Activated CD8-positive, alpha-beta memory T cell treated with anti-CD3 and anti-CD28 coated beads for 48 hours (primary cell): ENCODE results near the gene ZFYVE28.
A peak's percentile ranks its signal among the peaks of the same experiment; 100 is the strongest.
"Not testable (repeated sequence)": the region's sequence is repeated elsewhere in the genome, so short reads cannot be mapped to it uniquely, and the experiment has no call there.

Source experiments
- DNase-seq, 3 experiments: peaks; one replicate each; pipeline ENCODE4 v3.0.0-alpha.2; 2020; ENCODE audit warnings: low read depth in 2 of 3, low spot score in 2 of 3

The ZFYVE28 gene

DNA sequence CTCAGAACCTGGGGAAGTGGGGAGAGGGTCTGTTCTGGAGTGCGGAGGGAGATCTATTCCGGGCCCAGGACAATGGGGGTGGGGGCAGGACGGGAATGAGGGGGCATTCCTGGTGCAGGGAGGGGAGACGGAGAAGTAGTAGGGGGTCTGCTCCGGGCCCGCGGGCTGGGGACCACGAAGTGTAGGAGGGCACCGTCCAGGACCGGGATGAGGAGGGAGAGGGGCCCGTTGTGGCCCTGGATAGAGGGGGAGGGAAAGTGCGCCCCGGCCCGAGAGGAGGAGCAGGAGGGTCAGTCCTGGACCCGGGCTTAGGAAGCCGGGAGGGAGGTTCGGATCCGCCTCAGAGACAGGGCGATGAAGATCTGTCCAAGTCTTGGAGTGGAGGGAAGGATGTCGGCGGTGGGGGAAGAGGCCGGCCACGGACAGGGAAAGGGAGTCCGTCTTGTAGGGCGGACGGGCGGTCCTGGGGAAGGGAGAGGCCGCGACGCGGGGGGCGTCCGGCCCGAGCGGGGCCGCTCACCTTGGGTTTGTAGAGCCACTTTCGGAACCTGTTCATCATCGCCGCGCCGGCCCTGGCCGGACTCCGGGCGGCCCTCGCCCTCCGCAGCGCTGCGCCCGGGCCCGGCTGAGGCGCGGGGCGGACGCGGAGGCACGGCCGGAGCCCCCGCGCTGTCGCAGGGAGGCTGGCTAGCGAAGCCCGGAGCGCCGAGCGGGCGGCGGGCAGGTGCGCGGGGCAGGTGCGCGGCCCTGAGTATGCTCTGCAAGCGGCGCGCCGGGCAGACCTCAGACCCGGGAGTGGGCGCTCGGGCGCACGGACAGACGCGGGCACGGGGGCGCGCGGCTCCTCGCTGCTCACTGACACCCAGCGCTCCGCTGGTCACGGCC, at the start of gene ZFYVE28:
TSS of gene ZFYVE28 (minus strand) at position 881 of the 885 bp plus-strand sequence. CDS start at position 559, 322 bp downstream.
- no peak for DNase-seq

GRCh38 chr4:2465544-2465943, 47.1 kb upstream of the ZFYVE28 start:
- DNase-seq: not testable (repeated sequence)

GRCh38 chr4:2465032-2465431, 46.6 kb upstream of the ZFYVE28 start:
- no peak for DNase-seq

DNA sequence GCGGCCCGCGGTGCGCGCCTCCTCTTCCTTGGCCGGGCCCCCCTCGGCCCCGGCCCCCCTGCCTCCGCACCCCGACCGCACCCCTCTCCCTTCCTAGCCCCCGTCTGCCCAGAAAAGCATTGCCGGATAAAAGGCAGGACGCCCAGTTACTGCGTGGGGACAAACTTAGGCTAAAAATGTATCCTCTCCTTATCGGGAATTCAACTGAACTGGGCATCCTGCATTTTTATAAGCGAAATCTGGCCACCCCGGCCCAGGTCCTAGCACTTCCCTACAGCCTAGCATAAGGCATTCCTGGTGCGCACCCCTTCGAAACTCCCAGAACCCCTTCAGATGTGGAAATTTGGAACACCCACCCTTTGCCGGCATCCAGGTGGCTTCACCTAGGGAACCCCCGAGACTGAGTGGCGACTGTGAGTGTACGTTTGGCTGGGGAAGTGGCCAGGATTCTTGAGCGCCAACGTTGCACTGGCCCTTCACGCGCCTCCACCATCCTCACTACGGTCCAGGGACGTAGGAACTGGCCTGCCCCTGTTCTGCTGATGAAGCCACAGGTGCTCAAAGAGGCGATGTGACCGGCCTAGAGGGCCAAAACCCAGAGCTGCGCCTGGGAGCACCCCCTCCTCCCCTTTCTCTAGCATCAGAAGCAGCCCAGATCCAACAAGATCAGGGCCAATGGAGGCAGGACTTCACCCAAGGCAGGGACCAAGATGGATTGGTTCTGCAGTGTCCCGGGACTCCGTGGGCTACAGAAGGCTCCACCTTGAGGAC, 44.7 kb upstream of the ZFYVE28 start:
- DNase-seq: no peak

DNA sequence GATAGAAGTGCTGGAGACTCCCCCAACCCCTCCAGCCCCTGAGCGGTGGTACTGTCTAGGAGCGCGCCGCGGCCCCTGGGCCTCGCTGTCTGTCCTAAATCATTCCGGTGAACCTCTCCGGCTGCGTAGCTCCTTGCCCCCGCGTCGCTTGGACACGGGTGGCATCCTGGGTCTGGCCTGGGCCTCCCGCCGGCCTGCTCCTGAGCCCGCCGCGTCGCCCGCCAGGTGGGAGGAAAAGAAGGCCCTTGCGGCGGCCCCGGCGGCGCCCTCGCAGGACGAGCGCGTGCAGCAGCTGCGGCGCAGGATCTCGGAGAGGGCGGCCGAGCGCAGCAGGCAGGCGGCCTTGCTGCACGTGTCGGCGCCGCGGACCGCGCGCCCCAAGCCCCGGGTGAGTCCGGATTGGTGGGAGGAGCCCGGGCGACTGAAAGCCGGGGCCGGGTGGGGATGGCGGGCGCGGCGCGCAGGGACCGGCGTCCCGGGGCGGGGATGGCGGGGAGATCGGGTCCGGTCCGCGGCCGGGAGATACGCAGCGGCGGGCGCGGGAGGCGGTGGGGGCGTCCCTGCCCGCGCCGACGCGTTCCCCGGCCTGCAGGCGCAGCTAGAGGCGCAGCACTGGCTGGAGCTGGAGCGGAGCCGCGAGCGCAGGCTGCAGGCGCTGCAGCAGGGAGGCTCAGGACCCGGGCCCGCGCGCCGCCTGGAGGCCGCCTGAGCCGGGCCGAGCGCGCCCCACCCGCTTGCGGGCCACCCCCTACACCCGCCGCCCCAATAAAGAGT, 44.0 kb upstream of the ZFYVE28 start:
- DNase-seq: peak in 2 of 3 experiments; percentile 38 to 43

GRCh38 chr4:2461246-2461960, 43.0 kb upstream of the ZFYVE28 start:
- DNase-seq: no peak

DNA sequence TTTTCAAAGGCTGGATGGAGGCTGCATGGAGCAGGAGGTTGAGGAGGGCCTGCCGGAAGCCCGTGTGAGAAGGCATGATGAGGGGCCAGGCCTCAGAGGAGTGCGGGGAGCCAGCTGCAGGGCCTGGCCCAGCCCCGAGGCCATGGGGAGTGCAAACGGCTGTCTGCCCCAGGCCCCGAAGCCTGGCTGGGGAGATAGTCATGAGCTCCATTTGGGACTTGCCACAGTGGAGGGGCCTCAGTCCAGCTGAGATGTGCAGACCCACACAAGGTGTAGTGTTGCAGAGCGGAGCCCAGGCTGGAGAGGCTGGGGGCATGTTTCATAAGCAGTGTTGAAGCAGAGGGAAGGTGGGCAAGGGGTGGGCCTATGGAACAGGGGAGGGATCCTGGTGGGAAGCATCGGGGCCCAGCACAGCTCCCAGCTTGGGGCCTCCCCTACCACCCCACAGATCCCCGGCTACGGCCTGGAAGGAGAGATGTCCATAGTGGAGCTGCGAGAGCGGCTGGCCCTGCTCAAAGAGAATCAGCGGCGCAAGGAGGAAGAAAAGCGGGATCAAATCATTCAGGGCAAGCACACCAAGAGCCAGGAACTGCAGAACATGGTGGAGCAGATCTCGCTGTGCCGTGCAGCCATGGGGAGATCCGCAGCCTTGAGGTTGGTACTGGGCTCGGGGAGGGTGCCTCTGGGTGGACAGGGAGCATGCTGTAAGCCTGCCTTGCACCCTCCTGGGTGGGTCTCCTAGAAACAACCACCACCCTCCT, 41.3 kb upstream of the ZFYVE28 start:
- DNase-seq: no peak

DNA sequence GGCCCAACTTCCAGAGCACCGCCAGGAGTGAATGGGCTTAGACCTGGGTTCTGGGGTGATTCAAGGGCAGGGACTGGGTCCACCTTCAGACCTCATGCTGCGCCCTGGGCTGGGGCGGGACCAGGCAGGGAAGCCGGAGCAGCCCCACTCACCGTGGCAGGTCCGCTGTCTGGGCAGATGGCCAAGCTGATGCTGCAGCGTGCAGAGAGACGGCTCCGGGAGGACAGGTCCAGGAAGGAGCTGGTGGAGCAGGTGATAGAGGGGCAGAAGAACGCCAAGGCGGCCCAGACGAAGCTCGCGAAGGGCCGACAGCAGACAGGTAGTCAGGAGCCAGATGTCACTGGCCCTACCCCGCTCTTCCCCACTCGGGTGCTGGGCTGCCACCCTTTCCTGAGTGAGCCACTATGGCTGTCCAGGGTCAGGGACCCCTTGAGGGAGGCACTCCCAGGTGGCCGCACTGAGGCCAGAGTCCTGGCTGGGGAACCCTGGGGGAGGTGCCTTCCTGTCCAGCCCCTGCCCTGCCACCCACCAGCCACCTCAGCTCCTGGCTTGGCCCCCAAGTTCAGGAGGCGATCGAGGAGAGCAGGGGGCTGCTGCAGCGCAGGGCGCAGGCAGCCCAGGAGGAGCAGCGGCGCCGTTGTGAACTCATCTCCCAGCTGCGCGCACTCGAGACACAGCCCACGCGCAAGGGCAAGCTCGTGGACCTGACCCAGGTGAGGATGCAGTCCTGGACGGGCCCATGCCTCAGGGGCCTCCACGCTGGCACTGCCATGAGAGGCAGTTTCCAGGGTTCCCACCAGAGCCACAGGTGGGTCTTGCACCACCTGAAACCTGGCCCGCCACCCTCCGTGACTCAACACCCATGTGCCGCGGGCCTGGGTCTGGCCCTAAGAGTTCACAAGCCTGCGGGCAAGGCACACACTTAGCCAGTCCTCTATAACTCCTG, 40.4 kb upstream of the ZFYVE28 start:
- no peak for DNase-seq

DNA sequence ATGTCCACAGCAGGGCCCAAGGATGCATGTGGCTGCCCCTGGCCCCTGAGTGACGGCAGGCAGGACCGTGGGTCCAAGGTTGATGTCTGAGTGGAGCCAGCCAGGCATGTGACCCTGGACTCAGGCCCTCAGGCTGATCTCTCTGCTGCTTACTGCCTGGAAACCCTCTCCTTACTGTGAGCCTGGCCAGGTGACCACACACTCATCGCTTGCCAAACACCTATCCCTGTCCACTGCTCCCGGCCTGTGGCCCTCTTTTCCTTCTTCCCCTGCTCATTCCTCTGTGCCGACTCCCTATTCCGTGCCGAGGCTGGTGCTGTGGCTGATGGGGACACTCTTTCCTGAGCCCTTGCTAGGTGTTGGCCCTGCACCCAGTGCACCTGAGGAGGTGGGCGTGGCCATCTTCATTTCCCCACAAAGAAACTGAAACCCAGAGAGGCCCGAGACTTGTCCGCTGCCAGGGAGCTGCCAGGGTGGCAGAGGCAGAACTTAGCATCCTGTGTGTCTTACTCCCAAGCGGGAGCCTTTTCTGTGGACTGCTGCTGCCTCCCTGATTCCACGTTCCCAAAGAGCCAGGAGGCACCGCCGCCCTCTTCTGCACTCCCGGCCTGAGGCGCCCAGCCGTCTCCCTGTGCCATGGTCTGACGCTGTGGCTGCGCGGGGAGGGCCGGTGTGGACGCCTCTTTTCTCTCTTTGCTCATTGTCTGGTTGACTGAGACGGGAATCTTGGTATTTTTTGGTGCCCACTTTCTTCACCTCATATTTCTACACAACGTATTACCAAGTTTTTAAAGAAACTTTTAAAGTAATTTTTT, 39.2 kb upstream of the ZFYVE28 start:
- no peak for DNase-seq

DNA sequence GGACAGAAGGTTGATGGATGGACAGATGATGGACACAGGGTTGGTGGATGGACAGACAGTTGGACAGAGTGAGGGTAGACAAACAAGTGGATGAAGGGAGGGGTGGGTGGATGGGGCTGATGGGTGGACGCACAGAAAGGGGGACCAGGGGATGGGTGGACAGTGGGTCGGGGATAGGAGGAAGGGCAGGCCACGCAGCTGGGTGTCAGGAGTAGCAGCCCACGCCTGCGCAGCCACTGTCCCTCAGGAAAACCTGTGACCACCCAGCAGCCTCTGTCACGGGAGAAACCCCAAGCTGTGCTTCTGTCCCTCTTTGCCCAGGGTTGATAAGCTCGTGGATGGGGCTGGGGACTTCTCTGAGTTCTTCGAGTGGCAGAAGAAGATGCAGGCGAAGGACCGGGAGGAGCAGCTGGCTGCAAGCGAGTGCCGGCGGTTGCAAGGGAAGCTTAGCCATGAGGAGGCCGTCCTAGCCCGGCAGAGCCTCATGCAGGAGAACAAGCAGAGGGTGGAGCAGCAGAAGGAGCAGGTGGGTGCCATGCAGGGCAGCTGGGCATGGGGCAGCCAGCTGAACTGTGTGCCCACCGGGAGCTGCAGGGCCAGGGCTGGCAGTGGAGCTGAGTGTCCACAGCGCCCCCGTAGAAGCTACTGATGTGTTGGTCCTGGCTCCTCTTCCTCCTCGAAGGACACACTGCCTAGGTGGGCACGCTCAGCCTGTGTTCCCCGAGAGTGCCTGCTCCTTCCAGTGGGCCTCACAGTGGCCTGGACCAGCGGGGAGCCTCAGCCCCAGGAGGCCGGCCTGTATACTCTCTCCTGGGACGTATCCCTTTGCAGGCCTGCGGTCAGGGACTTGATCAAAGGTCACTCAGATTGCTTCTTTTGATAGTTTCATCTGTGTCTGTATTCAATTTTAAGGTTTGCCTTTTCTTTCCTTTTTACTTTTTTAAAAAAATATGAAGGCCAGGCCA, 33.7 kb upstream of the ZFYVE28 start:
- no peak for DNase-seq

DNA sequence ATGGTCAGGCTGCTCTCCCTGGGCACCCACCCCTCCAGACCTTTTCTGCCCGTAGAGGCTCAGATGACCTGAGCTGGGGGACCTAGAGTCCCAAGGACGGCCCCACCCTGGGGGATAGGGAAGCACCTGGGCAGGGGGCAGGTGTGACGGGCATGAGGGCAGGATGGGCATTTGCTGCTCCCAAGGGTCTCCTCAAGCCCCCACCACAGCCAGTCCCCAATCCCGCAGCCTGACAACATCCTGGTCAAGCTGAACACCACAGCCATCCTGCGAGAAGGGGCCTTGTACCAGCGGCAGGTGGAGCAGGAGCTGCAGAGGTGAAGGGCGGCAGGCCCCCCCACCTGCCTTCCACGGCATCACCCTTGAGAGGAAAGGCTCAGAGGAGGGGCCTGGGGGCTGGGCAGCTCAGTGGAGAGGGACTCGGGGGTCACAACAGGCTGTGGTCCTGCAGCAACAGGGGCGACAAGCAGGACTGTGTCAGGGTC, 32.6 kb upstream of the ZFYVE28 start:
- DNase-seq: no peak

DNA sequence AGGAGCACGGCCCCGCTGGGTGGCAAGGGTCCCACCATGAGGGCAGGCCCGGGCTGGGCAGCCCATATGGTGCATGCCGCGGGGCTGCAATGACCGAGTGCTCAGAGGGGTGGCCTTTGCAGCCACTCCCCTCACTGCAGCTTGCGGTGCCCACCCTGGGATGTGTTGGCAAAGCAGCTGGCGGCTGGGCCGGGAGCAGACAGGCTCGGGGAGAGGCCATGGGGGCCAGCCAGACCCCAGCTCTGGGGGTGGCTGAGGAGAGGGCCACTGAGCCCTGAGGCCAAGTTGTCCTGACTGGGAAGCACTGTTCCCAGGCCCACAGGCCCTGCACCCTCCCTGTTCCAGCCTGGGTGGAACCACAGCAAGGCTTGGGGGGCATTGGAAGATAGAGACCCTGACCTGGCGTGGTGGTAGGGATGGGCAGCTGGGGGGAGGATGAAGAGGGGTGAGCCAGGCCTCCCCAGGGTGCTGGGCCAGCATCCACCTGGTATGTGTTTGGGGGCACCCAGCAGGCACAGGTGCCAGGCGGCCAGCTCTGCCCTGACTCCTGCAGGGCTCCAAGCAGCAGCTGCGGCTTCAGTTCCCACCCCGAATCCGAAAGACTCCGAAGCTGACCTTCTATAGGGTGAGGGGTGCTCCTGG, 32.1 kb upstream of the ZFYVE28 start:
- DNase-seq: no peak

DNA sequence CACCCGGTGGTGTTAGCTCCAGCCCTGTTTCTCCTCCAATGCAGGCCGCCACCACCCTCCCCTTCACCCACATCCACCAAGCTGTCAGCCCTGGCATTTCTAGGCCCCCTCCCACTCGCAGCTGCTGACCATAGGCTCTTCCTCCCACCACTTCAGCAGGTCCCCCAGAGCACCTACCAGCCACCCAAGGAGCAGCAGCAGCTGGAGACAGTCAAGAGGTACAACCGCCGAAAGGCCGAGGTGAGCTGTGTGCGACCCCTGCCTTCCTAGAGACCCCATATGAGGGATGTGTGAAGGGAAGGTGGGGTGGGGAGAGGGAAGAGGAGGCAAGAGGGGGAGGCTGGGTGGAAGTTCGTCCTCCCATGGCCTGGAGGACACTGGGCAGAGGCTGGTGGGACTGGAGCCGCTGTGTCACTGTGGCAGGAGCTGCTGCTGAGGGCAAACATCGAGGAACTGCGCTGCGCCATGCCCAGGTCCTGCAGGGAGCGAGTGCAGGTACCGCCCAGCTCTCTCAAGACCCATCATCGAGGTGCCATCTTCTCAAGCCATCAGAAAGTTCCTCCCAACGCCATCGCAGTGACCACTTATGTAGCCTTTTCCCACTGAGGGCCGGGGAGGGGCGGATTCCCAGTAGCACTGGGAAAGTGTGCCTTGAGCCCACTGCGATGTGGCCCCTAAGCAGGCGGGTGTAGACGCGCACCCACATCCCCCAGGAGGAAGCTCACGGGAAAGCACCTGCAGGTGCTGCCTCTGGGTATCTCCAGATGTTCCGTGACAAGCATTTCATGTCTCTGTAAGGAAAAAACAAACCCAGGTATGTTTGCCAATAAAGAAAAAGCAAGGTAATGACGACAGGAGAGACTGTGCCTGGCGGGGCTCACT, 31.3 kb upstream of the ZFYVE28 start:
- no peak for DNase-seq

GRCh38 chr4:2449051-2449450, 30.6 kb upstream of the ZFYVE28 start:
- DNase-seq: no peak

- no peak for DNase-seq
Measured at GRCh38 chr4:2448589-2448988, 30.1 kb upstream of the ZFYVE28 start.
